MM.1S (cell line): ENCODE data around the gene SUPT6H.

Source experiments
- CTCF ChIP-seq: fragments of 300-600 bp; sonication (generic); IDR thresholded peaks from 2 replicates; pipeline ENCODE4 v1.5.1; 2016; ENCODE audit warnings: antibody characterized with exemption, low read length, mixed read lengths
- EZH2 ChIP-seq: fragments of 300-600 bp; sonication (generic); optimal IDR thresholded peaks from 2 replicates; pipeline ENCODE3; 2017; ENCODE audit warnings: low read depth, mild to moderate bottlenecking, antibody characterized with exemption, low read length, mixed read lengths
- EZH2phosphoT487 ChIP-seq: fragments of 300-600 bp; sonication (generic); IDR thresholded peaks from 2 replicates; pipeline ENCODE4 v1.6.1; 2018; ENCODE audit warnings: antibody characterized with exemption, low read length

GRCh38 chr17:28710861-28711722, 49.1 kb downstream of the SUPT6H start:
- TF ChIP-seq CTCF, result no peak
- TF ChIP-seq EZH2phosphoT487, result no peak
- no peak for TF ChIP-seq EZH2
